SU-DHL-6 (cell line): ENCODE data around the gene YJU2.
A peak's percentile ranks its signal among the peaks of the same experiment; 100 is the strongest.

Experiments used
- H2AFZ ChIP-seq: fragments of 200-600 bp; sonication (generic); 2 replicates; pipeline ENCODE4 v1.6.1; 2014; ENCODE audit warnings: low read depth, mild to moderate bottlenecking, moderate library complexity, mixed read lengths, antibody characterized with exemption, low read length; ENCODE audit not compliant: severe bottlenecking
- H3F3A ChIP-seq: fragments of 200-600 bp; shearing (Covaris generic); 2 replicates; pipeline ENCODE4 v1.6.0; 2016; ENCODE audit warnings: antibody characterized with exemption, mild to moderate bottlenecking; ENCODE audit not compliant: insufficient read depth
- H3K27ac ChIP-seq: fragments of 200-600 bp; sonication (generic); 2 replicates; pipeline ENCODE4 v1.5.1; 2016; ENCODE audit warnings: low read depth, mild to moderate bottlenecking, low read length, moderate library complexity, mixed read lengths
- H3K27me3 ChIP-seq: fragments of 200-600 bp; sonication (generic), shearing (Covaris generic); 2 replicates; pipeline ENCODE4 v1.6.0; 2014; ENCODE audit warnings: mild to moderate bottlenecking, low read length
- H3K36me3 ChIP-seq: fragments of 200-600 bp; sonication (generic); 2 replicates; pipeline ENCODE4 v1.6.1; 2014; ENCODE audit warnings: mild to moderate bottlenecking, low read length, mixed read lengths
- H3K4me2 ChIP-seq: fragments of 300-600, 200-600 bp; shearing (Covaris generic), sonication (generic); 2 replicates; pipeline ENCODE4 v1.6.0; 2014; ENCODE audit warnings: low read length, low read depth, mild to moderate bottlenecking; ENCODE audit not compliant: poor library complexity, severe bottlenecking
- H3K4me3 ChIP-seq: fragments of 200-600 bp; sonication (generic); 2 replicates; pipeline ENCODE4 v1.5.1; 2014; ENCODE audit warnings: antibody characterized with exemption, low read length, mild to moderate bottlenecking, mixed read lengths; ENCODE audit not compliant: insufficient read depth, poor library complexity, severe bottlenecking
- H3K79me2 ChIP-seq: fragments of 200-600 bp; sonication (generic); 2 replicates; pipeline ENCODE4 v1.6.1; 2014; ENCODE audit warnings: mild to moderate bottlenecking, low read length, moderate library complexity; ENCODE audit not compliant: insufficient read depth
- H3K9ac ChIP-seq: fragments of 200-600 bp; sonication (generic); 2 replicates; pipeline ENCODE4 v1.7.0; 2014; ENCODE audit warnings: mild to moderate bottlenecking, low read length
- H3K9me2 ChIP-seq: fragments of 200-600 bp; sonication (generic); replicated peaks from 2 replicates; pipeline ENCODE4 v1.6.1; 2014; ENCODE audit warnings: low read length; ENCODE audit not compliant: insufficient read depth
- H3K9me3 ChIP-seq: fragments of 200-600 bp; sonication (generic); 2 replicates; pipeline ENCODE4 v1.6.1; 2014; ENCODE audit warnings: low read length, mixed read lengths; ENCODE audit not compliant: insufficient read depth
- H4K20me1 ChIP-seq: fragments of 200-600 bp; sonication (generic); 2 replicates; pipeline ENCODE4 v1.6.1; 2014; ENCODE audit warnings: low read depth, mild to moderate bottlenecking, antibody characterized with exemption, low read length, moderate library complexity, mixed read lengths
- CTCF ChIP-seq: fragments of 200-600 bp; sonication (generic); IDR thresholded peaks from one replicate; pipeline ENCODE4 v1.5.1; 2017; ENCODE audit warnings: antibody characterized with exemption, mild to moderate bottlenecking, low read length, moderate library complexity; ENCODE audit not compliant: insufficient read depth, poor library complexity, severe bottlenecking
- EZH2phosphoT487 ChIP-seq: fragments of 200-600 bp; sonication (generic), shearing (Covaris generic); conservative IDR thresholded peaks from 2 replicates; pipeline ENCODE4 v1.6.1; 2018; ENCODE audit warnings: mild to moderate bottlenecking, antibody characterized with exemption, low read length, moderate library complexity, mixed read lengths

The YJU2 gene

GRCh38 chr19:4301590-4302242 lies 54.8 kb downstream of the YJU2 start:
- H3K4me3 ChIP-seq, result no peak overlapping the region
- no peaks in the 10 kb centered on the region for H3K36me3 ChIP-seq
- H3K79me2 ChIP-seq, result no peaks in the 10 kb centered on the region
- no peaks in the 10 kb centered on the region for H3K9me3 ChIP-seq
- H3K9me2 ChIP-seq, result no peaks in the 10 kb centered on the region
- no peaks in the 10 kb centered on the region for H4K20me1 ChIP-seq
- no peak overlapping the region for H3K27ac ChIP-seq
- H3F3A ChIP-seq, result no peaks in the 10 kb centered on the region
- no peak overlapping the region for H3K4me2 ChIP-seq
- TF ChIP-seq EZH2phosphoT487 (no peak), CTCF (no peak)
- H3K27me3 ChIP-seq, result no peaks in the 10 kb centered on the region
- H2AFZ ChIP-seq, result no peak overlapping the region
- H3K9ac ChIP-seq, result no peak overlapping the region

DNA sequence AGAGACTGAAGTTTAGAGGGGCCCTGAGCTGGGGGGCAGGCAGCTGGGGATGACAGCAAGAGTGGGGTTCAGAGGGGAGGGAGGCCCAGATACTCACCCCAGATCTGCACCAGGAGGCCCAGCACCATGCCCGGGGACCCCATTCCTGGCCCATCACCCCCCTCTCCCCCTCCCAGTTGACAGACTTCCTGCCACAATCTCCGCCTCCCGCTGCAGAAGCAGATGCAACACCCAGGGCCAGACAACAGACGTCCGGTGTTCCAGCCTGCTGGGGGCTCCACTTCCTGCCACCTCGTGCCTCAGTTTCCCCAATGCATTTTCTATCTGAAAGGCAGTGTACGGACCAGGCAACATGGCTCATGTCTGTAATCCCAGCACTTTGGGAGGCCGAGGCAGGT lies 55.4 kb downstream of the YJU2 start, which contains the start of gene TMIGD2:
Gene TMIGD2, minus strand, starts transcription at position 147 of the 398 bp plus-strand sequence. Its CDS starts 4 bp downstream, at position 143.
- no peaks in the 10 kb centered on the region for H3K27me3 ChIP-seq
- H3K36me3 ChIP-seq, result no peaks in the 10 kb centered on the region
- no peaks in the 10 kb centered on the region for H3F3A ChIP-seq
- no peaks in the 10 kb centered on the region for H3K9me2 ChIP-seq
- H3K9ac ChIP-seq, result no peak within 1 kb of the TSS
- no peak within 1 kb of the TSS for H3K4me2 ChIP-seq
- H3K79me2 ChIP-seq, result no peaks in the 10 kb centered on the region
- no peak within 1 kb of the TSS for H2AFZ ChIP-seq
- H3K27ac ChIP-seq, result no peak within 1 kb of the TSS
- H3K9me3 ChIP-seq, result no peaks in the 10 kb centered on the region
- H4K20me1 ChIP-seq, result no peaks in the 10 kb centered on the region
- TF ChIP-seq CTCF (no peak), EZH2phosphoT487 (no peak)
- H3K4me3 ChIP-seq, result no peak within 1 kb of the TSS

DNA sequence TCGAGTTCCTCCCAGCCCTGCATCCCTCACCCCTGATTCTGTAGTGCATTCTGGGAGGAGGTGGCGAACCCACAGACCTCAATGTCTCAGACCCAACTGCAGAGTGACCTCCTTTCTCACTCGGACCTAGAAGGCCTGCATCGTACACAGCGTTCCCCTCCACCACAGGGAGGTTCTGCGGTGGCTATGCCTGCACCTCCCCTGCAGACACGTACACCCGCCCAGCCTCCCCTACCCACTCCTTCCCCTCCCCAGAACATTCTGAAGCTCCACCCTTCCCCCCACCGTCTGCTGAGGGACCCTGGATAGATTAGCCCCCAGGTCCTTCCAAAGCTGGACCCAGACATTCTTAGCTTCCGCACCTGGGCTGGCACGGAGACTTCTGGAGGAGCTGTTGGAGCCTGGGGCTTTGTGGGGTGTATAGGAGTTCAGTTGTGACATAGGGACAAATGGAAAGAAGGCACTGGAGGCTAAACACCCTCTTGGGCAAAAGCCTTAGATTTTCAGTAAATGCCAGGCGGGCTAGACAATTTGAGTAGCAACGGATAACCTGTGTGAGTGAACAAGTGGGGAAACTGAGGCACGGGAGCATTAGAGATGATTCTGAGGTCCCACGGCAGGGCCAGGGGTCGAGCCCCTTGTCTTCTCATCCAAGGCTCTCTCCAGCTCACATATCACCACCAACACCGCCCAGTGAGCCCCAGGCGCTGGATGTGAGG lies 57.1 kb downstream of the YJU2 start:
- TF ChIP-seq CTCF, result no peak
- no peak for TF ChIP-seq EZH2phosphoT487
- H2AFZ ChIP-seq, result peak overlapping the region; percentile 2

More for the DNA sequence above, 57.1 kb downstream of the YJU2 start:
- H4K20me1 ChIP-seq, result no peaks in the 10 kb centered on the region
- no peaks in the 10 kb centered on the region for H3K9me3 ChIP-seq
- no peaks in the 10 kb centered on the region for H3F3A ChIP-seq
- H3K36me3 ChIP-seq, result no peaks in the 10 kb centered on the region
- no peaks in the 10 kb centered on the region for H3K9me2 ChIP-seq
- H3K79me2 ChIP-seq, result no peaks in the 10 kb centered on the region
- H3K27me3 ChIP-seq, result no peaks in the 10 kb centered on the region
- peak overlapping the region; percentile 31 for H3K4me2 ChIP-seq
- peak overlapping the region; percentile 51; the same call in 1 of the 2 replicates for H3K9ac ChIP-seq
- peak overlapping the region; percentile 56 for H3K4me3 ChIP-seq
- no peak overlapping the region for H3K27ac ChIP-seq
